OCI-LY3 (cell line): ENCODE results near the gene JAZF1.

Experiments
- H2AFZ ChIP-seq: fragments of 200-600, 300-600 bp; shearing (Covaris generic); 2 replicates; pipeline ENCODE4 v1.6.0; 2014; ENCODE audit warnings: antibody characterized with exemption, low read depth, low read length
- H3K27ac ChIP-seq: fragments of 200-600, 300-600 bp; sonication (generic); 2 replicates; pipeline ENCODE4 v1.5.1; 2014; ENCODE audit warnings: mild to moderate bottlenecking, low read length, moderate library complexity, mixed read lengths
- H3K27me3 ChIP-seq: fragments of 200-600, 300-600 bp; sonication (generic); 2 replicates; pipeline ENCODE4 v1.6.1; 2014; ENCODE audit warnings: low read depth, low read length, mixed read lengths
- H3K36me3 ChIP-seq: fragments of 200-600, 300-600 bp; sonication (generic); replicated peaks from 2 replicates; pipeline ENCODE3; 2014; ENCODE audit warnings: low read depth, low read length, mixed read lengths
- H3K4me1 ChIP-seq: fragments of 300-600, 200-600 bp; sonication (generic); 2 replicates; pipeline ENCODE4 v1.6.1; 2014; ENCODE audit warnings: low read length, mixed read lengths
- H3K4me2 ChIP-seq: fragments of 200-600, 300-600 bp; sonication (generic); 2 replicates; pipeline ENCODE4 v1.6.1; 2014; ENCODE audit warnings: low read length, mixed read lengths
- H3K4me3 ChIP-seq: fragments of 300-600, 200-600 bp; sonication (generic); 2 replicates; pipeline ENCODE4 v1.5.1; 2014; ENCODE audit warnings: antibody characterized with exemption, mild to moderate bottlenecking, low read length, moderate library complexity
- H3K79me2 ChIP-seq: fragments of 300-600, 200-600 bp; shearing (Covaris generic); 2 replicates; pipeline ENCODE4 v1.6.1; 2014; ENCODE audit warnings: mild to moderate bottlenecking, low read length, mixed read lengths
- H3K9ac ChIP-seq: fragments of 300-600, 200-600 bp; shearing (Covaris generic); 2 replicates; pipeline ENCODE4 v1.6.0; 2014; ENCODE audit warnings: mild to moderate bottlenecking, low read length, moderate library complexity
- H3K9me3 ChIP-seq: fragments of 200-600, 300-600 bp; shearing (Covaris generic); 2 replicates; pipeline ENCODE4 v1.6.1; 2014; ENCODE audit warnings: low read length, mixed read lengths; ENCODE audit not compliant: insufficient read depth
- H4K20me1 ChIP-seq: fragments of 200-600, 300-600 bp; sonication (generic); 2 replicates; pipeline ENCODE4 v1.6.1; 2016; ENCODE audit warnings: low read length, mixed read lengths; ENCODE audit not compliant: insufficient read depth
- EZH2phosphoT487 ChIP-seq: fragments of 200-600 bp; shearing (Covaris generic); IDR thresholded peaks from 2 replicates; pipeline ENCODE4 v1.6.1; 2018; ENCODE audit warnings: antibody characterized with exemption, mixed run types, low read depth
- TF ChIP-seq, protein P1 (sequence below): fragments of 200-600, 300-600 bp; sonication (generic); IDR thresholded peaks from 2 replicates; pipeline ENCODE4 v1.5.1; 2014; ENCODE audit warnings: antibody characterized with exemption, low read length, low read depth

The JAZF1 gene

DNA sequence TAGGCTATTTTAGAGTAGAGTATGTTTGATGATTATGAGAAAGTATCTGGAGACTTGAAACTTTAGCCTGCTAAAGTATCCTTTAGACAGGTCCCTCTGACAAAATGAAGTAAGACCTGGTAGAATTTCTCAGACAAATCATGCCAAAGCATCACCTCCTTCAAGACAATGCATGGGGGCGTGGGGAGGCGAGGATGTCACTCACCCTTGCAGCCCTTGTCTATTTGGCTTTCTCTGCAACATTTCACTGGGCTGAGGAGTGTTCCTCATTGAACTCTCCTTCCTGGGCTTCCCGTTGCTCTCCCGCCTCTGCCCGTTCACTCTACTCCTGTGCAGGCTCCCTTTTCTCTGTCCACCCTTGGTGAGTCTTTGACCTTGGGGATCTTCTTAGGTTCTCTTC lies 98.5 kb downstream of the JAZF1 start:
- Histone ChIP-seq H3K4me2 (no peak overlapping the region), H3K27ac (no peak overlapping the region), H4K20me1 (peaks cover 3% of the 10 kb centered on the region; the same call in 1 of the 2 replicates), H3K4me1 (peaks cover 23% of the 10 kb centered on the region), H3K9me3 (no peaks in the 10 kb centered on the region), H3K27me3 (no peaks in the 10 kb centered on the region), H3K36me3 (no peaks in the 10 kb centered on the region), H3K4me3 (no peak overlapping the region), H2AFZ (no peak overlapping the region), H3K79me2 (no peaks in the 10 kb centered on the region), H3K9ac (no peak overlapping the region)
- TF ChIP-seq, protein P1, sequence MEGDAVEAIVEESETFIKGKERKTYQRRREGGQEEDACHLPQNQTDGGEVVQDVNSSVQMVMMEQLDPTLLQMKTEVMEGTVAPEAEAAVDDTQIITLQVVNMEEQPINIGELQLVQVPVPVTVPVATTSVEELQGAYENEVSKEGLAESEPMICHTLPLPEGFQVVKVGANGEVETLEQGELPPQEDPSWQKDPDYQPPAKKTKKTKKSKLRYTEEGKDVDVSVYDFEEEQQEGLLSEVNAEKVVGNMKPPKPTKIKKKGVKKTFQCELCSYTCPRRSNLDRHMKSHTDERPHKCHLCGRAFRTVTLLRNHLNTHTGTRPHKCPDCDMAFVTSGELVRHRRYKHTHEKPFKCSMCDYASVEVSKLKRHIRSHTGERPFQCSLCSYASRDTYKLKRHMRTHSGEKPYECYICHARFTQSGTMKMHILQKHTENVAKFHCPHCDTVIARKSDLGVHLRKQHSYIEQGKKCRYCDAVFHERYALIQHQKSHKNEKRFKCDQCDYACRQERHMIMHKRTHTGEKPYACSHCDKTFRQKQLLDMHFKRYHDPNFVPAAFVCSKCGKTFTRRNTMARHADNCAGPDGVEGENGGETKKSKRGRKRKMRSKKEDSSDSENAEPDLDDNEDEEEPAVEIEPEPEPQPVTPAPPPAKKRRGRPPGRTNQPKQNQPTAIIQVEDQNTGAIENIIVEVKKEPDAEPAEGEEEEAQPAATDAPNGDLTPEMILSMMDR, result no peak
- no peak for TF ChIP-seq EZH2phosphoT487

DNA sequence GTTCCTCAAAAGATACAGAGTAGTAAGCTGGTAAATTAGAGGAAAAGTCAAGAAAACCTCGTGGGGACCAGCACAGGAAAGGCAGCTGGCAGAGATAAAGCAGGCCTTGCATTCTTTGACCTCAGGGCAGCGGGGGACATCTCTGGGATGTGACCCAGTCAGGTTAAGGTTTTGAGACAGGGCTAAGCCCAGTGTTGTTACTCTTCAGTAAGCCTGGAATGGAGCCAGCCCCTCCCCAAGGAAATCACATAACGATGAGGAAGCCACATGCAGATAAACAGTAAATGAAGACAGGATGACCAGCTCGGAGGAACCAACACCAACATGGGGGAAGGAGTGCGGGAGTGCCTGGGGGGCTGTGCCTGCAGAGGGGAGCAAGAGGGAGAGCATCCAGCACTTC lies 99.6 kb downstream of the JAZF1 start:
- H3K36me3 ChIP-seq, result no peaks in the 10 kb centered on the region
- TF ChIP-seq, protein P1, result no peak
- no peak for TF ChIP-seq EZH2phosphoT487
- H4K20me1 ChIP-seq, result peaks cover 3% of the 10 kb centered on the region; the same call in 1 of the 2 replicates
- H3K4me2 ChIP-seq, result no peak overlapping the region
- H3K79me2 ChIP-seq, result no peaks in the 10 kb centered on the region
- peaks cover 12% of the 10 kb centered on the region for H3K4me1 ChIP-seq
- H3K4me3 ChIP-seq, result no peak overlapping the region
- no peaks in the 10 kb centered on the region for H3K9me3 ChIP-seq
- no peak overlapping the region for H3K9ac ChIP-seq
- H2AFZ ChIP-seq, result no peak overlapping the region
- no peaks in the 10 kb centered on the region for H3K27me3 ChIP-seq
- H3K27ac ChIP-seq, result no peak overlapping the region

DNA sequence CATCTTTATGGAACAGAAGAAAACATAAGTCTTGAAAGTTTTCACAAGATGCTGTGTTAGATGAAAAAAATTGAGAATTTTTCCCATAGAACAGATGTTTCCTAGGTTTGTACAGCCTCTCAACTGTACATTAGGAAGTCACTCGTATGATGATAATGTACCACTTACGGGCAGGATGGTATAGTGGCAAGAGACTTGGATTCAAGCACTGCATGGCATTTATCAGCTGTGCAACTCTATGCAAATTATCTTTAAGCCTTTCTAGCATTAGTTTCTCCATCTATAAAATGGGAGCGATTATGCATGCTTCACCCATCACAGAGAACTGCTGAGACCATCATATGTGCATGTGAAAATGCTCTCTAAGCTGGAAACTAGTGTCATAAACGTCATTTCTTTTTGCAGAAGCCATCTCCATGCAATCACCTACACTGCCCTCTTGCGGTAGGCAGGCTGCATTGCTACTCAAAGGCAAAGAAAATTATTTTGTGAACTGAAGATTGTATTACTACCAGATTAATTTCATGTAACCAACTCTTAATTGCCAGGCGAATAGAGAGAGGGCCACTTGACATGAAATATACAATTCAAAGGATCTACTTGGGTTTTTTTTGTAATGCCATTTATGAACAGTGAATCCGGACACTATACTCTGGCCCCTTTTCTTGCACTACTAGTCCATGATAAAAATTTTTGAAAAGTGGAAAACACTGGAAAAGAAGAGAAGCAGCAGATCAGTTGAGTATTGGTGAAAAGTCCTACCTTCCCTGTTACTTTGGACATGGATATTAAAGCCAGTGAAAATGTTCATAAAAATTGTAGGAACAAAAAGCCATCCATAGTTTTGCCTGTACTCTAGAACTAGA lies 102.3 kb downstream of the JAZF1 start:
- Histone ChIP-seq H3K27ac (no peak overlapping the region), H3K4me3 (peak overlapping the region; percentile 36; the same call in 1 of the 2 replicates), H3K4me2 (peak overlapping the region; percentile 63), H3K4me1 (peaks cover 7% of the 10 kb centered on the region), H3K9me3 (no peaks in the 10 kb centered on the region), H3K27me3 (no peaks in the 10 kb centered on the region), H3K79me2 (no peaks in the 10 kb centered on the region), H3K9ac (no peak overlapping the region), H4K20me1 (peaks cover 10% of the 10 kb centered on the region; the same call in 1 of the 2 replicates), H2AFZ (no peak overlapping the region), H3K36me3 (no peaks in the 10 kb centered on the region)
- no peak for TF ChIP-seq EZH2phosphoT487
- TF ChIP-seq, protein P1, result peak; percentile 86

DNA sequence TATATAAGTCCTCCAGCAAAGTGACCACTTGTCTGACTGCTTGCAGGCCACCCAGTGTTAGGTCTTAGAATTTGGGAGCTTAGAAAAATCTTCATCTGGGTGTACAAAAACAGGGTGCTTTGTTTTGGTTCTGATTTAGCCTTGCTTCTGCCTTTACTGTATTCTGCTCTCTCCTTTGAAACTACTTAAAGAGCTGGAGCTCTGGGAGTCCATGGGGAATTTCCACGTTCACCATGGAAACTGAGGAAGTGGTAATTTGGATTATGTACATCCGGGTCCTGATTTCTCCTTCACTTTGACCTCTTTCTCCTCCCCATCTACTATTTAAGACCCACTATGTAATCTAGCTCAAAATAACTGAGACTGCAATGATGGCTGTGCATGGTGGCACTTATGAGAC lies 103.0 kb downstream of the JAZF1 start:
- peaks cover 7% of the 10 kb centered on the region for H3K4me1 ChIP-seq
- no peak for TF ChIP-seq EZH2phosphoT487
- TF ChIP-seq, protein P1, result no peak

More for the DNA sequence above, 103.0 kb downstream of the JAZF1 start:
- no peaks in the 10 kb centered on the region for H3K27me3 ChIP-seq
- H3K4me2 ChIP-seq, result peak overlapping the region; percentile 63
- H3K36me3 ChIP-seq, result no peaks in the 10 kb centered on the region
- no peak overlapping the region for H3K27ac ChIP-seq
- H3K9me3 ChIP-seq, result no peaks in the 10 kb centered on the region
- H3K4me3 ChIP-seq, result peak overlapping the region; percentile 36; the same call in 1 of the 2 replicates
- H2AFZ ChIP-seq, result no peak overlapping the region
- peaks cover 10% of the 10 kb centered on the region; the same call in 1 of the 2 replicates for H4K20me1 ChIP-seq
- H3K9ac ChIP-seq, result no peak overlapping the region
- no peaks in the 10 kb centered on the region for H3K79me2 ChIP-seq
